Activated T-cell treated with anti-CD3 and anti-CD28 coated beads for 4 hours (primary cell): Measurements from ENCODE around the gene RGL3.
"Not testable (repeated sequence)": the region's sequence is repeated elsewhere in the genome, so short reads cannot be mapped to it uniquely, and the experiment has no call there.

Source experiments
- DNase-seq: peaks from one replicate; pipeline ENCODE4 v3.0.0-alpha.2; 2020

RGL3 gene, protein sequence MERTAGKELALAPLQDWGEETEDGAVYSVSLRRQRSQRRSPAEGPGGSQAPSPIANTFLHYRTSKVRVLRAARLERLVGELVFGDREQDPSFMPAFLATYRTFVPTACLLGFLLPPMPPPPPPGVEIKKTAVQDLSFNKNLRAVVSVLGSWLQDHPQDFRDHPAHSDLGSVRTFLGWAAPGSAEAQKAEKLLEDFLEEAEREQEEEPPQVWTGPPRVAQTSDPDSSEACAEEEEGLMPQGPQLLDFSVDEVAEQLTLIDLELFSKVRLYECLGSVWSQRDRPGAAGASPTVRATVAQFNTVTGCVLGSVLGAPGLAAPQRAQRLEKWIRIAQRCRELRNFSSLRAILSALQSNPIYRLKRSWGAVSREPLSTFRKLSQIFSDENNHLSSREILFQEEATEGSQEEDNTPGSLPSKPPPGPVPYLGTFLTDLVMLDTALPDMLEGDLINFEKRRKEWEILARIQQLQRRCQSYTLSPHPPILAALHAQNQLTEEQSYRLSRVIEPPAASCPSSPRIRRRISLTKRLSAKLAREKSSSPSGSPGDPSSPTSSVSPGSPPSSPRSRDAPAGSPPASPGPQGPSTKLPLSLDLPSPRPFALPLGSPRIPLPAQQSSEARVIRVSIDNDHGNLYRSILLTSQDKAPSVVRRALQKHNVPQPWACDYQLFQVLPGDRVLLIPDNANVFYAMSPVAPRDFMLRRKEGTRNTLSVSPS

GRCh38 chr19:11418549-11419506, at the start of gene RGL3:
Gene RGL3, minus strand, starts transcription at chr19:11419314. Its CDS starts 36 bp downstream, at chr19:11419278.
- no peak for DNase-seq

DNA sequence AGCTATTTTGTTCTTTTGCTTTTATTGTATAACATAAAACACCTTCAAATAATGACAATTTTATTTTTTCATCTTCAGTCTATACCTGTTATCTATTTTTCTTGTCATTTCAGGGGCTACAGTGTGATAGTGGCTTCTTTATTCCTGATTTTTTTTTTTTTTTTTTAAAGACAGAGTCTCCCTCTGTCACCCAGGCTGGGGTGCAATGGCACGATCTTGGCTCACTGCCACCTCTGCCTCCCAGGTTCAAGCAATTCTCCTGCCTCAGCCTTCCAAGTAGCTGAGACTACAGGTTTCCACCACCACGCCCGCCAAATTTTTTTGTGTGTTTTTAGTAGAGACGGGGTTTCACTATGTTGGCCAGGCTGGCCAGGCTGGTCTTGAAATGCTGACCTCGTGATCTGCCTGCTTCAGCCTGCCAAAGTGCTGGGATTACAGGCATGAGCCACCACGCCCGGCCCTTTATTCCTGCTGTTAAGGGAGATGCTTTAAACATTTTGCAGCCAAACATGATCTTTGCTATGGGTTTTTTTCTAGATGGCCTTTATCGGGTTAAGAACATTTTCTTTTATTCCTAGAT, 49.2 kb upstream of the RGL3 start:
- not testable (repeated sequence) for DNase-seq

DNA sequence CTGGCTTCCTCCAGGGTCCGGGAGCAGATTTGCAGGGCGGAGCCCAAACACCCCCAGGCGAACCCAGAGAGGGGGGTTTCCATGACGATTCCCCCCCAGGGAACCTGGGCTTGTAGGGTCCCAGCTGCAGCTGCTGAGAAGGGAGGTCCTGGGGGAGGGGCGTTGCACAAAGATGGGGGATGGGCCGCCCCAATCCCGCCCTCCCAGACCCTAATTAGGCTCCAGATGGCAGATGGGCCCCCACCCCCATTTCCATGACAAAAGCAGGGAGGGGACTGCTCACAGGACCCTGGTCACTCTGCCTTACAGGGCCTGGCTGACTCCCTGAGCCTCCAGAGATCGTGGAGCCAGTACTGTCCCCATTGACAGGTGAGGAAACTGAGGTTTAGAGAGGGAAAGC, 46.5 kb upstream of the RGL3 start:
- DNase-seq: no peak

DNA sequence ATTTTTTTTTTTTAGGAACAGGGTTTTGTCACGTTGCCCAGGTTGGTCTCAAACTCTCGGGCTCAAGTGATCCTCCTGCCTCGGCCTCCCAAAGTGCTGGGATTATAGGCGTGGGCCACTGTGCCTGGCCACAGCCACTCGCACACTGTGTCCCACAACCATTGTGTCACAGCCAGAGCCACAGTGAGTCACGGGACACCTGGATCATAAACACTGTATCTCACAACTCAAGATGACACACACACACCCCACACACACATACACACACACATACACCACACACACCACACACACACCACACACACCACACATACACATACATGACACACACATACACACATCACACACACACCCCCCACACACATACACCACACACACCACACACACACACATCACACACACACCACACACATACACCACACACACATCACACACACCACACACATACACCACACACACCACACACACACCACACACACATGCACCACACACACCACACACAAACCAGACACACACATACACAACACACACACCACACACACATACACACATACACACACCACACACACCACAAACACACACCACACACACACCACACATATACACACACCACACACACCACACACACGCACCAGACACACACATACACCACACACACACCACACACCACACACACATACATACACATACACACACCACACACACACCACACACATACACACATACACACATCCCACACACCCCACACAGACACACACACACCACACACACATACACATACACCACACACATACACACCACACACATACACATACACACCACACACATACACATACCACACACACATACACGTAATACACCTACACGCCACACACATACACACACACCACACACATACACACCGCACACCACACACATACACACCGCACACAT, 45.5 kb upstream of the RGL3 start:
- no peak for DNase-seq

GRCh38 chr19:11463391-11463790, 44.3 kb upstream of the RGL3 start:
- DNase-seq: no peak

DNA sequence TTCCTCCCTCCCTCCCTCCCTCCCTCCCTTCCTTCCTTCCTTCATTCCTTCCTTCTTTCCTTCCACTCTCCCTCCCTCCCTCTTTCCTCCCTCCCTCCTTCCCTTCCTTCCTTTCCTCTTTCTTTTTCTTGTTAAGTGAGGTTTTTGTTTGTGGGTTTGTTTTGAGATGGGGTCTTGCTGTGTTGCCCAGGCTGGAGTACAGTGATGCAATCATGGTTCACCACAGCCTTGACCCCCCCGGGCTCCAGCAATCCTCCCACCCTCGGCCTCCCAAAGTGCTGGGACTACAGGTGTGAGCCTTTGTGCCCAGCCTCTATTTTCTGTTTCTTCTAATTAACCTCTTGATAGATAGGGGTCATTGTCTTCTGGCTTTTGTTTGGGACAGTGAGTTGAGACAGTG, 42.3 kb upstream of the RGL3 start:
- no peak for DNase-seq

- no peak for DNase-seq
Measured at GRCh38 chr19:11460207-11460606, 41.1 kb upstream of the RGL3 start.

DNA sequence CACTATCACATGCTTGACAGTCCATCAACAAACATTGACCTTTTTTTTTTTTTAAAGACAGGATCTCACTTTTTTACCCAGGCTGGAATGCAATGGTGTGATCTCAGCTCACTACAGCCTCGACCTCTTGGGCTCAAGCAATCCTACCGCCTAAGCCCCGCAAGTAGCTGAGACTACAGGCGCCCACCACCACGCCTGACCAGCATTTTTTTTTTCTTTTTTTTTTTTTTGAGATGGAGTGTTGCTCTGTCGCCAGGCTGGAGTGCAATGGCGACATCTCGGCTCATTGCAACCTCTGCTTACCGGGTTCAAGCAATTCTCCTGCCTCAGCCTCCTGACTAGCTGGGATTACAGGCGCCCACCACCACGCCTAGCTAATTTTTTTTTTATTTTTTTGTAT, 39.8 kb upstream of the RGL3 start:
- not testable (repeated sequence) for DNase-seq

DNA sequence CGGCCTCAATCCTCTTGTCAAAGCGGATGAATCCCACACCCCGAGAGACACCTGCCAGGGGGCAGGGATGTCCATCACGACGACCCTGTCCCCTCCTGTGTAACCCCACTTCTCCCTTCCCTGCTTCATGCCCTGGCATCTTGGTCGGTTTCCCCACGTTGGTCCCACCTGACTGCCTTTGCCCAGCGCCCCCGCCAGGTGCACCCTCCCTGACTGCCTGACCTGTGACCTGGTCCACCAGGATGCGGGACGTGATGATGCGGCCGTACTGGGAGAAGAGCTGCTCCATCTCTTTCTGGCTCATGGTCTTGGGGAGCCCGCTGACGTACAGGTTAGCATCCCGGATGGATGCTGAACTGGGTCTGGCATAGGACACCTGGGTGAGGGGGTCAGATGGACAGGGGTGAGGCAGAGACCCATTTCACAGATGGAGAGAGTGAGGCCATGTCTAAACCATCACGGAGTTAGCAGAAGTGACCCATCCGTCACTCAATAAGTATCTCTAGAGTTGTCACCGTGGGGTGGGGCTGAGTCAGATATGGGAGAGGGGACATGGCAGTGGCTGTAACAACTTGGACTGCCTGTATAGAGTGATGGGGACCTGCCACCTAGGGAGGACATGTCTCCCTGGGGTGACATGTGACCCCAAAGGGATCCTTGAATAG, 39.3 kb upstream of the RGL3 start:
- no peak for DNase-seq

- DNase-seq: no peak
Measured at GRCh38 chr19:11457831-11458230, 38.7 kb upstream of the RGL3 start.

DNA sequence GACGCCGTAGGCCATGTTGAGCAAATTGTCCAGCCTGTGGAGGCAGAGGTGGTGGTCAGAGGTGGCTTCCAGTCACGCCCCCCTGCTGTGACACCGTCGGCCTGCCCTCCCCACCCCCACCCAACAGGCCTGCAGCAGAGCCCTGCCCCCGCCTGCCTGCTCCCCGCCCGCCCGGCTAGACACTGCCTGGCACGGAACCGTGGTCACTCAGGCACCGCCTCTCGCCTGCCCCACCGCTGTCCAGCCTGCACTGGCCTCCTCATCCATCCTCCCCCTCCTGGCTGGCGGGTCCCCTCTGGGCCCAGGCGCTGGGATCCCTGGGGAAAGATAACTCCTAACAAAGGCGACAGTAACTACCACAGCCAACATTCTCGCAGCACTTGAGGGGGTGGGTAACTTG, 38.0 kb upstream of the RGL3 start:
- no peak for DNase-seq

GRCh38 chr19:11456659-11457058, 37.5 kb upstream of the RGL3 start:
- no peak for DNase-seq

- not testable (repeated sequence) for DNase-seq
Measured at GRCh38 chr19:11455233-11455554, 36.1 kb upstream of the RGL3 start.

DNA sequence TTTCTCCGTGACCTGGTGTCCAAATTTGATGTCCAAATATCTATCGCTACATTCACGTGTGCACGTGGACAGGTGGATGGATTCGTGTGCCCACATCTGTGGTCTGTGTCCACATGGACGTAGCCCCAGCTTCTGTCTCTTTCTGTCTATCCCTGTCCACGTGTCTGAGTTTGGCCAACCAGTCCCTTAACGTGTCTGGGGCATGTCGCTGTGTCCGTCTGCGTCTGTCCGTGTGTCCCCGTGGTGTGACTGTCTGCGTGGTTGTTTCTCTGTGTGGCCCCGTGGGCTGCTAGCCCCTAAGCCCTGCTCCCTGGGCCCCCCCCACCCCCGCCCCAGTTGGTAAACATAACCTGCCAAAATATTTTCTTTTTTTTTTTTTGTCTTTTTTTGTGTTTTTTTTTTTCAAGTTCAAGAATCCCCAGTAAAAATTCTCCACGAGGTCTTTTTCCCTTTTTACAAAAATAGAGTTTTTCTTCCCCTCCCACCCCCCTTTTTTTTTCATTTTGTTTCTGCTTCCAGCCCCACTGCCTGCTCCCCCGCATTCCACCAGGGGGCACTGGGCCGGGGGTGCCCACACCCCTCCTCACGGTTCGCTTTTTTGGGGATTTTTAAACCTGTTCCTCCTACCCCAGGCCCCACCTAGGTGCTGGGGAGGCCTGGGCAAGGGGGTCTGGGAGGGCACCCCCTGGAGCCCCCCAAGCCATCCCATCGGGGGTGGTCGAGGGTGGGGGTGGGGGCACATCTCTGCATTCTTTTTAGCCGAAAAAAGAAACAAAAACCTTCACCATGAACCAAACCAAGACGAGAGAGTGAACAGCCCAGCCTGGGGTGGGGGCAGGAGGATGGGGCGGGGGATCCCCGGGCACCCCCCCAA, 34.6 kb upstream of the RGL3 start:
- DNase-seq: no peak

- no peak for DNase-seq
Measured at GRCh38 chr19:11452620-11453310, 33.7 kb upstream of the RGL3 start.

GRCh38 chr19:11451871-11452619, 32.9 kb upstream of the RGL3 start:
- no peak for DNase-seq

- DNase-seq: no peak
Measured at GRCh38 chr19:11451327-11451870, 32.3 kb upstream of the RGL3 start.

DNA sequence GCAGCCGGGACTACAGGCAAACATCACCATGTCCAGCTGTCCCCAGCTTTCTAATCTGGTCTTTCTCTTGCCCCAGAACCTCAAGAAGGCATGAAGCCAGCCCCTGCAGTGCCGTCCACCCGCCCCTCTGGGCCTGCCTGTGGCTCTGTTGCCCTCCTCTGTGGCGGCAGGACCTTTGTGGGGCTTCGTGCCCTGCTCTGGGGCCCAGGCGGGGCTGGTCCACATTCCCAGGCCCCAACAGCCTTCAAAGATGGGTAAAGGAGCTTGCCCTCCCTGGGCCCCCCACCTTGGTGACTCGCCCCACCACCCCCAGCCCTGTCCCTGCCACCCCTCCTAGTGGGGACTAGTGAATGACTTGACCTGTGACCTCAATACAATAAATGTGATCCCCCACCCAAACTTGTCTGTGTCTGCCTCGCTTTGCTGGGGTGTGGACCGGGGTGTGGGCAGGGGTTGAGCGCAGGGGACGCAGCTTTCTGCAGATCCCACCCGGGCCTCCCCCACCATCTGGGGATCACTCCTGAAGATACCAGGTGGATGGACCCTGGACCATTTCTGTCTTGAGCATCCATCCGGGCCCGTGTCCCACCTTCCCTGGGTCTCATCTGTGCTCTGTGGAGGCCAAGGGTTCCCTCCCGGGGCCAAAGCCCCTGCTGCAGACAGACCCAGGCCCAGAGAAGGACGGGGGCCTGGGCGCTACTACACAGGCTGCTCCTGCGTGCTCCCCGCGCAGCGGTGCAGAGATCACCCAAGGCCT, 31.6 kb upstream of the RGL3 start:
- no peak for DNase-seq
